ENCODE measurements around the gene GSK3B.

GSK3B gene

GRCh38 chr3:119976214-119976613 is 118.0 kb downstream of the GSK3B start:
- 86% methylated on average over 1 of the region's 1 CpG; no CpG with 5 or more reads in 1 of the 2 experiments for WGBS, 2 experiments (ENCODE audit: insufficient coverage in 2 of 2)
- peaks cover 8% of the 10 kb centered on the region for H3K4me1 ChIP-seq (ENCODE audit: control insufficient read depth, insufficient read depth, low read length, poor library complexity, severe bottlenecking)
- peaks cover 3% of the 10 kb centered on the region for H3K9me3 ChIP-seq (ENCODE audit: control insufficient read depth, low read length)
- peaks cover 21% of the 10 kb centered on the region for H3K36me3 ChIP-seq (ENCODE audit: control insufficient read depth, insufficient read depth, low read length)
- H3K27ac ChIP-seq (ENCODE audit: low read depth, low read length, severe bottlenecking): no peak overlapping the region
- no peak overlapping the region for H3K4me3 ChIP-seq (ENCODE audit: extremely low read depth, insufficient read depth, low read length, poor library complexity, severe bottlenecking)

DNA sequence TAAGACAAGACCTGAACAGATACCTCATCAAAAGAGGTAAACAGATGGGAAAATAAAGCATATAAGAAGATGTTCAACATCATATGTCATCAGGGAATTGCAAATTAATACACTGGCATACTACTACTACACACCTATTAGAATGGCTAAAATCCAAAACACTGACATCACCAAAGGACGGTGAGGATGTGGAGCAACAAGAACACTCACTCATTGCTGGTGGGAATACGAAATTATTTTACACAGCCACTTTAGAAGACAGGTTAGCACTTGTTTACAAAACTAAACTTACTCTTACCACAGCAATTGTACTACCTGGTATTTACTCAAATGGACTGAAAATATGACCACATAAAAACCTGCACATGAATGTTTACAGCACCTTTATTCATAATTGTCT is 119.6 kb downstream of the GSK3B start:
- Histone ChIP-seq H3K9me3 (ENCODE audit: control insufficient read depth, low read length) (peaks cover 3% of the 10 kb centered on the region), H3K36me3 (ENCODE audit: control insufficient read depth, insufficient read depth, low read length) (peaks cover 15% of the 10 kb centered on the region), H3K4me1 (ENCODE audit: control insufficient read depth, insufficient read depth, low read length, poor library complexity, severe bottlenecking) (peaks cover 8% of the 10 kb centered on the region), H3K4me3 (ENCODE audit: extremely low read depth, insufficient read depth, low read length, poor library complexity, severe bottlenecking) (no peak overlapping the region), H3K27ac (ENCODE audit: low read depth, low read length, severe bottlenecking) (no peak overlapping the region)
- 80 to 90% methylated on average over 1 to 2 of the region's 2 CpGs for WGBS, 2 experiments (ENCODE audit: insufficient coverage in 2 of 2)

DNA sequence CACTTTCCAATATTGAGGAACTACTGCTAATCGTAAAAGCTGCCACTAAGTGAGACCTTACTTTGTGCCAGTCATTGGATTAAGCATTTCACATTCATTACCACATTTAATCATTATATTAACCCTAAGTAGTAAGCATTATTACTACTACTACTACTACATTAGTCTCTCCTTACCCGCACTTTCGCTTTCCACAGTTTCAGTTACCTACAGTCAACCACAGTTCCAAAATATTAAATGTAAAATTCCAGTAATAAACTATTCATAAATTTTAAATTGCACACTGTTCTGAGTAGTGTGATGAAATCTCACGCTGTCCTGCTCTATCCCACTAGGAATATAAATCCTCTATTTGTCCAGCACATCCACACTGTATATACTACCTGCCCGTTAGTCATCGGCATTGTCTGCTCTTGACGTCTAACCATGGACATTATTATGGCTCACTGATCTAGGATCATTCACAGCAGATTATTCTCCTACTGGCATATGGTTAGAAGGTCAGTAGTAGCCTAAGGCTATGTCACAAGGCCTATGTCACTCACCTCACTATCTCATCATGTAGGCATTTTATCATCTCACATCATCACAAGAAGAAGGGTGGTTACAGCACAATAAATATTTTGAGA is 121.1 kb downstream of the GSK3B start:
- H3K27ac ChIP-seq (ENCODE audit: low read depth, low read length, severe bottlenecking): no peak overlapping the region
- WGBS, 2 experiments (ENCODE audit: insufficient coverage in 2 of 2): 94 to 98% methylated on average over 5 of the region's 7 CpGs

GRCh38 chr3:119969759-119970158 is 124.5 kb downstream of the GSK3B start:
- H3K27ac ChIP-seq (ENCODE audit: low read depth, low read length, severe bottlenecking): no peak overlapping the region
- WGBS, 2 experiments (ENCODE audit: insufficient coverage in 2 of 2): 100% methylated on average over 2 of the region's 4 CpGs; no CpG with 5 or more reads in 1 of the 2 experiments
- H3K4me3 ChIP-seq (ENCODE audit: extremely low read depth, insufficient read depth, low read length, poor library complexity, severe bottlenecking): no peak overlapping the region
- H3K4me1 ChIP-seq (ENCODE audit: control insufficient read depth, insufficient read depth, low read length, poor library complexity, severe bottlenecking): no peaks in the 10 kb centered on the region
- peaks cover 6% of the 10 kb centered on the region for H3K36me3 ChIP-seq (ENCODE audit: control insufficient read depth, insufficient read depth, low read length)
- no peaks in the 10 kb centered on the region for H3K9me3 ChIP-seq (ENCODE audit: control insufficient read depth, low read length)

More for the DNA sequence above, 121.1 kb downstream of the GSK3B start:
- H3K4me1 ChIP-seq (ENCODE audit: control insufficient read depth, insufficient read depth, low read length, poor library complexity, severe bottlenecking): no peaks in the 10 kb centered on the region
- no peak overlapping the region for H3K4me3 ChIP-seq (ENCODE audit: extremely low read depth, insufficient read depth, low read length, poor library complexity, severe bottlenecking)
- H3K9me3 ChIP-seq (ENCODE audit: control insufficient read depth, low read length): no peaks in the 10 kb centered on the region
- peaks cover 7% of the 10 kb centered on the region for H3K36me3 ChIP-seq (ENCODE audit: control insufficient read depth, insufficient read depth, low read length)

- H3K9me3 ChIP-seq (ENCODE audit: control insufficient read depth, low read length): no peaks in the 10 kb centered on the region
- peaks cover 12% of the 10 kb centered on the region for H3K36me3 ChIP-seq (ENCODE audit: control insufficient read depth, insufficient read depth, low read length)
- H3K4me1 ChIP-seq (ENCODE audit: control insufficient read depth, insufficient read depth, low read length, poor library complexity, severe bottlenecking): no peaks in the 10 kb centered on the region
- H3K4me3 ChIP-seq (ENCODE audit: extremely low read depth, insufficient read depth, low read length, poor library complexity, severe bottlenecking): no peak overlapping the region
- no peak overlapping the region for H3K27ac ChIP-seq (ENCODE audit: low read depth, low read length, severe bottlenecking)
- WGBS, 2 experiments (ENCODE audit: insufficient coverage in 2 of 2): 95 to 100% methylated on average over 4 of the region's 7 CpGs
These were observed 126.8 kb downstream of the GSK3B start for GRCh38 chr3:119967353-119968006.

GRCh38 chr3:119965692-119966091 is 128.6 kb downstream of the GSK3B start:
- Histone ChIP-seq H3K9me3 (ENCODE audit: control insufficient read depth, low read length) (no peaks in the 10 kb centered on the region), H3K36me3 (ENCODE audit: control insufficient read depth, insufficient read depth, low read length) (peaks cover 10% of the 10 kb centered on the region), H3K27ac (ENCODE audit: low read depth, low read length, severe bottlenecking) (no peak overlapping the region), H3K4me1 (ENCODE audit: control insufficient read depth, insufficient read depth, low read length, poor library complexity, severe bottlenecking) (no peaks in the 10 kb centered on the region), H3K4me3 (ENCODE audit: extremely low read depth, insufficient read depth, low read length, poor library complexity, severe bottlenecking) (no peak overlapping the region)
- 0% methylated on average over 1 of the region's 1 CpG for WGBS, 2 experiments (ENCODE audit: insufficient coverage in 2 of 2)

GRCh38 chr3:119964294-119964693 is 130.0 kb downstream of the GSK3B start:
- WGBS, 2 experiments (ENCODE audit: insufficient coverage in 2 of 2): no CpG with 5 or more reads among the region's 2 CpGs
- Histone ChIP-seq H3K4me3 (ENCODE audit: extremely low read depth, insufficient read depth, low read length, poor library complexity, severe bottlenecking) (no peak overlapping the region), H3K9me3 (ENCODE audit: control insufficient read depth, low read length) (no peaks in the 10 kb centered on the region), H3K27ac (ENCODE audit: low read depth, low read length, severe bottlenecking) (no peak overlapping the region), H3K4me1 (ENCODE audit: control insufficient read depth, insufficient read depth, low read length, poor library complexity, severe bottlenecking) (no peaks in the 10 kb centered on the region), H3K36me3 (ENCODE audit: control insufficient read depth, insufficient read depth, low read length) (peaks cover 10% of the 10 kb centered on the region)

DNA sequence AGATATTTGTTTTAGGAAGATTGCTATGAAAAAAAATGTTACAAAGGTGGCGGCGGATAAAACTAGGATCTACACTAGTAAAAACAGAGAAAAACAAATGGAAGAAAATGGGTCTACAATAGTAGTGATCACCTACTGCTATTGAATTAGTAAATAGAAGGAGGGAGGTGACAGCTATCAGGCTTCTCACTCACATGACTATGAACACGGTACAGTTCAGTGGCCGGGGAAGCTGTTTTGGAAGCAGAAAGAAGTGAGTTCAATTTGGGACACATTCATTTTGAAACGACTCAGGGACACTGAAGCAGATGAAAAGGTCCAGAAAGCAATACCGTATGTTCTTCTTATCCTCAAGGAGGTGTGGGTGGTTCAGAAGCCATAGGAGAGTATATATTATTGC is 138.3 kb downstream of the GSK3B start:
- Histone ChIP-seq H3K36me3 (ENCODE audit: control insufficient read depth, insufficient read depth, low read length) (no peaks in the 10 kb centered on the region), H3K9me3 (ENCODE audit: control insufficient read depth, low read length) (no peaks in the 10 kb centered on the region), H3K4me1 (ENCODE audit: control insufficient read depth, insufficient read depth, low read length, poor library complexity, severe bottlenecking) (no peaks in the 10 kb centered on the region), H3K4me3 (ENCODE audit: extremely low read depth, insufficient read depth, low read length, poor library complexity, severe bottlenecking) (no peak overlapping the region), H3K27ac (ENCODE audit: low read depth, low read length, severe bottlenecking) (no peak overlapping the region)
- WGBS, 2 experiments (ENCODE audit: insufficient coverage in 2 of 2): 100% methylated on average over 3 of the region's 6 CpGs

- H3K9me3 ChIP-seq (ENCODE audit: control insufficient read depth, low read length): no peaks in the 10 kb centered on the region
- 82 to 90% methylated on average over 1 of the region's 3 CpGs for WGBS, 2 experiments (ENCODE audit: insufficient coverage in 2 of 2)
These were observed 143.5 kb downstream of the GSK3B start for GRCh38 chr3:119950666-119951325.

DNA sequence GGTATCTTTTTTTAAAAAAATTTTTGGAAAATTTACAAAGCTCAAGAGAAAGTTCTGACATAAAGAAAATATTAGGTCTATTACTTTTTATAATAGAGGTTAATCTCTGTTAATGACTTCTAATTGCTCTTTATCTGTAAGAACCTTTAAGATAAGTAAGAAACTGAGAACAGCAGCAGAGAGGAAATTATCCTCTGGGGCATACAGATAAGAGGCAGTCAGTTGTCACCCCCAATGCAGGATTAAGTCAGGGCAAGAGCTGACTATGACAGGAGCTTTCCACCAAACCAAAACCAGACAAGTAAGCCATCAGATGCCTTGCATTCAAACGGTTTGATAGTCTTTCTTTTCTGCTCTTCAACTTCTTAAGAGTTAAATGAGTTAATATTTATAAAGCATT is 149.0 kb downstream of the GSK3B start:
- no CpG with 5 or more reads among the region's 1 CpG for WGBS, 2 experiments (ENCODE audit: insufficient coverage in 2 of 2)
- Histone ChIP-seq H3K9me3 (ENCODE audit: control insufficient read depth, low read length) (no peaks in the 10 kb centered on the region), H3K27ac (ENCODE audit: low read depth, low read length, severe bottlenecking) (no peak overlapping the region), H3K4me3 (ENCODE audit: extremely low read depth, insufficient read depth, low read length, poor library complexity, severe bottlenecking) (no peak overlapping the region), H3K4me1 (ENCODE audit: control insufficient read depth, insufficient read depth, low read length, poor library complexity, severe bottlenecking) (peaks cover 25% of the 10 kb centered on the region), H3K36me3 (ENCODE audit: control insufficient read depth, insufficient read depth, low read length) (peaks cover 10% of the 10 kb centered on the region)

More at GRCh38 chr3:119950666-119951325, 143.5 kb downstream of the GSK3B start:
- Histone ChIP-seq H3K27ac (ENCODE audit: low read depth, low read length, severe bottlenecking) (no peak overlapping the region), H3K4me3 (ENCODE audit: extremely low read depth, insufficient read depth, low read length, poor library complexity, severe bottlenecking) (no peak overlapping the region), H3K36me3 (ENCODE audit: control insufficient read depth, insufficient read depth, low read length) (peaks cover 5% of the 10 kb centered on the region), H3K4me1 (ENCODE audit: control insufficient read depth, insufficient read depth, low read length, poor library complexity, severe bottlenecking) (peaks cover 3% of the 10 kb centered on the region)

DNA sequence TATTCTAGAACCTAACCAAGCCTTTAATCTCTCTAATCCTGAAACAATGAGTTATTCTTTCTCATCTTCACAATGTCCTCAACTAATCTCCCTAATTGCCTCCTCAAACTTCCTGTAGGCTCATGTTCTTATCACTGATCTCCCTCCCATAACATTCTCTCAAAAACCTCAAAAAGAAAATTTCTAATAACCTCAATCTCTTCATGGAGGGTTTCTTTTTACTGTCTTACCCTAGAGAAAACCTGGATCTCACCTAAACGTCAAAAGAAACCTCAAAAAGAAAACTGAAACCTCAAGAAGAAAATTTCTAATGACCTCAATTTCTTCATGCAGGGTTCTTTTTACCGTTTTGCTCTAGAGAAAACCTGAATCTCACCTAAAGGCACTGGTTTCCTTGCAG is 150.2 kb downstream of the GSK3B start:
- 82 to 95% methylated on average over 2 of the region's 2 CpGs for WGBS, 2 experiments (ENCODE audit: insufficient coverage in 2 of 2)
- H3K9me3 ChIP-seq (ENCODE audit: control insufficient read depth, low read length): no peaks in the 10 kb centered on the region

More for the DNA sequence above, 150.2 kb downstream of the GSK3B start:
- Histone ChIP-seq H3K4me1 (ENCODE audit: control insufficient read depth, insufficient read depth, low read length, poor library complexity, severe bottlenecking) (peaks cover 25% of the 10 kb centered on the region), H3K36me3 (ENCODE audit: control insufficient read depth, insufficient read depth, low read length) (peaks cover 10% of the 10 kb centered on the region), H3K4me3 (ENCODE audit: extremely low read depth, insufficient read depth, low read length, poor library complexity, severe bottlenecking) (no peak overlapping the region), H3K27ac (ENCODE audit: low read depth, low read length, severe bottlenecking) (no peak overlapping the region)
